ENCODE measurements around the gene ATP6V0E1.
"Not testable (repeated sequence)": the region's sequence is repeated elsewhere in the genome, so short reads cannot be mapped to it uniquely, and the experiment has no call there.

Gene ATP6V0E1

GRCh38 chr5:173075137-173075843 is 91.7 kb downstream of the ATP6V0E1 start:
- no peak for DNase-seq (ENCODE audit: low read depth)

GRCh38 chr5:173075970-173076369 is 92.4 kb downstream of the ATP6V0E1 start:
- no peak for DNase-seq (ENCODE audit: low read depth)
- TF ChIP-seq, protein P1, sequence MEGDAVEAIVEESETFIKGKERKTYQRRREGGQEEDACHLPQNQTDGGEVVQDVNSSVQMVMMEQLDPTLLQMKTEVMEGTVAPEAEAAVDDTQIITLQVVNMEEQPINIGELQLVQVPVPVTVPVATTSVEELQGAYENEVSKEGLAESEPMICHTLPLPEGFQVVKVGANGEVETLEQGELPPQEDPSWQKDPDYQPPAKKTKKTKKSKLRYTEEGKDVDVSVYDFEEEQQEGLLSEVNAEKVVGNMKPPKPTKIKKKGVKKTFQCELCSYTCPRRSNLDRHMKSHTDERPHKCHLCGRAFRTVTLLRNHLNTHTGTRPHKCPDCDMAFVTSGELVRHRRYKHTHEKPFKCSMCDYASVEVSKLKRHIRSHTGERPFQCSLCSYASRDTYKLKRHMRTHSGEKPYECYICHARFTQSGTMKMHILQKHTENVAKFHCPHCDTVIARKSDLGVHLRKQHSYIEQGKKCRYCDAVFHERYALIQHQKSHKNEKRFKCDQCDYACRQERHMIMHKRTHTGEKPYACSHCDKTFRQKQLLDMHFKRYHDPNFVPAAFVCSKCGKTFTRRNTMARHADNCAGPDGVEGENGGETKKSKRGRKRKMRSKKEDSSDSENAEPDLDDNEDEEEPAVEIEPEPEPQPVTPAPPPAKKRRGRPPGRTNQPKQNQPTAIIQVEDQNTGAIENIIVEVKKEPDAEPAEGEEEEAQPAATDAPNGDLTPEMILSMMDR (IDR thresholded peaks at IDR 0.05; ENCODE audit: control insufficient read depth, insufficient read depth, low read depth, low read length, missing control alignments), result no peak
- no peak overlapping the region for H3K4me3 ChIP-seq (ENCODE audit: control insufficient read depth, low read depth, low read length)

More at GRCh38 chr5:173075137-173075843, 91.7 kb downstream of the ATP6V0E1 start:
- TF ChIP-seq, protein P1 (IDR thresholded peaks at IDR 0.05; ENCODE audit: control insufficient read depth, insufficient read depth, low read depth, low read length, missing control alignments), result no peak
- H3K4me3 ChIP-seq (ENCODE audit: control insufficient read depth, low read depth, low read length), result no peak overlapping the region

DNA sequence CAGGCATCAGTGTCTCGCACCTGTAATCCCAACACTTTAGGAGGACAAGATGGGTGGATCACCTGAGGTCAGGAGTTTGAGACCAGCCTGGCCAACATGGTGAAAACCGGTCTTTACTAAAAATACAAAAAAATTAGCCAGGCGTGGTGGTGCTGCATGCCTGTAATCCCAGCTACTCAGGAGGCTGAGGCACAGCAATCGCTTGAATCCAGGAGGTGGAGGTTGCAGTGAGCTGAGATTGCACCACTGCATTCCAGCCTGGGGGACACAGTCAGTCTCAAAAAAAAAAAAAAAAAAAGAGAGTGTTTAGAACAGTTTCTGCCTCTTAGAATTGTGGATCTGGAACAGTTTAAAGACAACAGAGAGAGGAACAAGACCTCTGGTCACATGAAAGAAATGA is 92.9 kb downstream of the ATP6V0E1 start:
- DNase-seq (ENCODE audit: low read depth); H3K4me3 ChIP-seq (ENCODE audit: control insufficient read depth, low read depth, low read length): not testable (repeated sequence)

DNA sequence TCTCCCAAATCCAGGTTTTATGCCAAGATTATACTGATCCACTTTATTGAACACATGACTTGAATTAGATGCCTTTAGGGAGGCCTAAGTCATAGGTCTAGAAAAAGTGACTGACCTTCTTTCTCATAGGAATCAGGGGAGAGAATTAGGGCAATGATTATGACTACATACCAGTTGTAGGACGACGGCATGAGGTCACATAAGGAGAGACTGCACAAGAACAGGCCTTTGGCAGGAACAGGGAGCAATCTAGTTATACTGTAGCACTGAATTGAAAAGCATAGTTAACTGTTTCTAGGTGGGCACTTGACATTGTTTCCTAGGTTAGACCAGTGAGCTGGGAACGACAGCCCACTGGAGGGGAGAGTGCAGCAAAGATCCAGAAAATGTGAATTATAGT is 95.3 kb downstream of the ATP6V0E1 start:
- DNase-seq (ENCODE audit: low read depth), result no peak
- TF ChIP-seq, protein P1 (IDR thresholded peaks at IDR 0.05; ENCODE audit: control insufficient read depth, insufficient read depth, low read depth, low read length, missing control alignments), result no peak
- no peak overlapping the region for H3K4me3 ChIP-seq (ENCODE audit: control insufficient read depth, low read depth, low read length)
